ENCODE data around the gene NCS1. TPM values are rescaled to one million over a fixed set of nuclear protein-coding genes. Genes with fewer than 3 reads are reported as not detected.

NCS1 gene
- total RNA-seq, 1 experiment from 2014 or later = 58.6 TPM

DNA sequence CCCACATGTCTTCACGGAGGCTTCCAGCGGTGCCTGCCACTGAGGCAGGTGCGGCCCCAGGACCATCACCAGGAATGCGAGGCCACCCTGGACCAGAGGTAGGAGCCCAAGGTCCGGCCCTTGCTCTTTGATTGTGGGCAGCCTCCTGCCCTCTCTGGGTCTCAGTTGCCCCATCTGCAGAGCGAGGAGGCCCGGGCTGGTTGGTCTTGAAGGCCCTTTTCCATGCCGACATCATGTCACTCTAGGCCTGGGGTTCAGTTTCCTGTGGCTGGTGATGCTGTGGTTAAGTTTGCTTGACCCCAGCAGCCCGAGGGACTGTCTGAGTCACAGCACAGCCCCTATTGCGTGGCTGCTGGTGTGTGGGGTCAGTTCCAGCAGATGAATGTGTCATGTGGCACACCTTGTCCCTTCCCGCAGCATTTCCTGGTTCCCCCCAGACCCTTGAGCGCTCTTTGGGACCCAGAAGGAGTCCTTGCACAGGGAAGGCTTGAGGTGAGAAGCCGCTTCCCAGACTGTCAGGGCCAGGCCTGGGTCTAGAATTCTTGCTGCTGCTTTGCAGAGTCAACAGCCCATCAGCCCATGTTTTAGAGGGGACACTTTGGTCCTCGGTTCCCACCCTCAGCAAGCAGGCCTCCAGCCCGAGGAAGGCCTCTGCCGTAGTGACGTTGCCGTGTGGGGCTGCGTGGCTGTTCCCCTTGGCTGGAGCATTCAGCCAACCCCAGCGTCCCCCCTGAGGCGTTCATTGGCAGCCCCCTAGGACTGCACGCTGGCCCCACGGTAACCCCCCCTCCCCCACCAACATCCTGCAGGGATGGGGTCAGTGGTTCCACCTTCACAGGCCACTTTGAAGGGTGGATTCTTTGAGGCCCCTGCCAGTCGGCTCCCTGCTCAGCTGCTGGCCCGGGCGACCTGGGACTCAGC is 62.4 kb downstream of the NCS1 start:
- no peak for DNase-seq (ENCODE audit: low spot score)
- TF ChIP-seq, protein P1, sequence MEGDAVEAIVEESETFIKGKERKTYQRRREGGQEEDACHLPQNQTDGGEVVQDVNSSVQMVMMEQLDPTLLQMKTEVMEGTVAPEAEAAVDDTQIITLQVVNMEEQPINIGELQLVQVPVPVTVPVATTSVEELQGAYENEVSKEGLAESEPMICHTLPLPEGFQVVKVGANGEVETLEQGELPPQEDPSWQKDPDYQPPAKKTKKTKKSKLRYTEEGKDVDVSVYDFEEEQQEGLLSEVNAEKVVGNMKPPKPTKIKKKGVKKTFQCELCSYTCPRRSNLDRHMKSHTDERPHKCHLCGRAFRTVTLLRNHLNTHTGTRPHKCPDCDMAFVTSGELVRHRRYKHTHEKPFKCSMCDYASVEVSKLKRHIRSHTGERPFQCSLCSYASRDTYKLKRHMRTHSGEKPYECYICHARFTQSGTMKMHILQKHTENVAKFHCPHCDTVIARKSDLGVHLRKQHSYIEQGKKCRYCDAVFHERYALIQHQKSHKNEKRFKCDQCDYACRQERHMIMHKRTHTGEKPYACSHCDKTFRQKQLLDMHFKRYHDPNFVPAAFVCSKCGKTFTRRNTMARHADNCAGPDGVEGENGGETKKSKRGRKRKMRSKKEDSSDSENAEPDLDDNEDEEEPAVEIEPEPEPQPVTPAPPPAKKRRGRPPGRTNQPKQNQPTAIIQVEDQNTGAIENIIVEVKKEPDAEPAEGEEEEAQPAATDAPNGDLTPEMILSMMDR (conservative IDR thresholded peaks at IDR 0.05; ENCODE audit: low read depth, low read length) = no peak
- TF ChIP-seq EZH2 (IDR thresholded peaks at IDR 0.05; ENCODE audit: borderline replicate concordance, low read depth, low read length, poor library complexity, severe bottlenecking) = no peak
- Histone ChIP-seq H3K9me3 (ENCODE audit: low read depth, low read length, poor library complexity, severe bottlenecking) (no peaks in the 10 kb centered on the region), H3K4me1 (ENCODE audit: insufficient read depth, low read length, poor library complexity, severe bottlenecking) (peaks cover 3% of the 10 kb centered on the region), H3K27me3 (replicated peaks; ENCODE audit: insufficient read depth, low read depth, low read length, poor library complexity) (no peaks in the 10 kb centered on the region), H3K27ac (ENCODE audit: low read depth, low read length, poor library complexity, severe bottlenecking) (no peak overlapping the region), H3K4me3 (ENCODE audit: low read depth, low read length, poor library complexity, severe bottlenecking) (no peak overlapping the region), H3K36me3 (ENCODE audit: insufficient read depth, low read length, poor library complexity, severe bottlenecking) (peaks cover 8% of the 10 kb centered on the region)
- CTCF ChIA-PET = no interaction called here
- no TSS peak for BruUV-seq (replicated peaks)
- POLR2A ChIA-PET (ENCODE audit: low non-redundant PET) = no interaction called here
- intact Hi-C loops (cut with micrococcal nuclease; ENCODE audit: unreplicated experiment) = no loop called here

DNA sequence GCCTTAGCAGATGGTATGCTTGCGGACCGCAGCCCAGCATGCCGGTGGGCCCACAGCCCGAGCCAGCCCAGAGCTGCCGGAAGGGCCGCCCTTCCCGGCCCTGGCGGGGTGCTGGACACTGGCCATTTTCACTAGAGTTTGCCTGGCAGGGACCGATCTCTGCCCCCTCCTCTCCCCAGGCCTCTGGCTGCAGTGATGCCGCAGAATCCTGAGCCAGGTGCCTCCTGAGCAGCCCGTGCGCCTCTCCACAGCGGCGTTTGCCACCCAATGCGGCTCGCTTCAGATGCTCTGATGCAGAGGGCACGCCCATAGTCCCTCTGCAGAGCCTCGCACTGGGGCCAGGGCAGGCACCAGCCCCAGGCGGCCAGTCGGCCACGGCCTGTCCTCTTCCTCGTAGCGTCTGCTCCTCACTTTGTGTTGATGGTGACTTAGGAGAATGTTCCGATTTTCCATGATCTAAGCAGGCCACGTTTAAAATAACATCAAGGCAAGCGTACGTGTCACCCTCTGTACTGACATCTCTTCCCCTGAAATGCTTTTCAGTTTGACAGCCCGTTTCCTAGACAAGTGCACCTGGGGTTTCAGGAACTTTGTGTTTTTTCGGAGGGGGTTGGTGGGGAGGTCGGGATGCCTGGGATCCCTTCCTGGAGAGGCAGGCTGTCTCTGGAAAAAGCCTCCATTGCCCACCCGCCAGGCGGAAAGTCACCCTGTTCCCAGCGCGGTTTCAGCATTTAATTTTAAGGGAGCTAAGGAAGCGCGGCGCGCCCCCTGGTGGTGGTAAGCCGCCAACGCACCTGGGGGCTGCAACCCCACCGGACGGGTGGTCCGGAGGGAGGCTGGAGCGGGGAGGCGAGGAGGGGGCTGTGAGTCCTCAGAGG is 63.6 kb downstream of the NCS1 start:
- DNase-seq (ENCODE audit: low spot score) = peak; percentile 77
- intact Hi-C loops (cut with micrococcal nuclease; ENCODE audit: unreplicated experiment) = loop anchor here (1.0 kb wide), 1 partner anchor 130 kb away; no protein-coding TSS in a partner anchor
- CTCF ChIA-PET = interaction anchor here (0.5 to 1.0 kb wide), 4 partner anchors 10 to 244 kb away, joined by 3 to 5 read pairs (median 4); no protein-coding TSS in a partner anchor
- Histone ChIP-seq H3K4me3 (ENCODE audit: low read depth, low read length, poor library complexity, severe bottlenecking) (no peak overlapping the region), H3K27me3 (replicated peaks; ENCODE audit: insufficient read depth, low read depth, low read length, poor library complexity) (no peaks in the 10 kb centered on the region), H3K36me3 (ENCODE audit: insufficient read depth, low read length, poor library complexity, severe bottlenecking) (peaks cover 8% of the 10 kb centered on the region), H3K27ac (ENCODE audit: low read depth, low read length, poor library complexity, severe bottlenecking) (no peak overlapping the region), H3K9me3 (ENCODE audit: low read depth, low read length, poor library complexity, severe bottlenecking) (no peaks in the 10 kb centered on the region), H3K4me1 (ENCODE audit: insufficient read depth, low read length, poor library complexity, severe bottlenecking) (peaks cover 3% of the 10 kb centered on the region)
- TF ChIP-seq EZH2 (IDR thresholded peaks at IDR 0.05; ENCODE audit: borderline replicate concordance, low read depth, low read length, poor library complexity, severe bottlenecking) = no peak
- TF ChIP-seq, protein P1 (conservative IDR thresholded peaks at IDR 0.05; ENCODE audit: low read depth, low read length) = peak; percentile 99
- BruUV-seq (replicated peaks) = no TSS peak
- POLR2A ChIA-PET (ENCODE audit: low non-redundant PET) = interaction anchor here (0.6 kb wide), 2 partner anchors 61 to 1348 kb away, joined by 3 to 4 read pairs; no protein-coding TSS in a partner anchor

DNA sequence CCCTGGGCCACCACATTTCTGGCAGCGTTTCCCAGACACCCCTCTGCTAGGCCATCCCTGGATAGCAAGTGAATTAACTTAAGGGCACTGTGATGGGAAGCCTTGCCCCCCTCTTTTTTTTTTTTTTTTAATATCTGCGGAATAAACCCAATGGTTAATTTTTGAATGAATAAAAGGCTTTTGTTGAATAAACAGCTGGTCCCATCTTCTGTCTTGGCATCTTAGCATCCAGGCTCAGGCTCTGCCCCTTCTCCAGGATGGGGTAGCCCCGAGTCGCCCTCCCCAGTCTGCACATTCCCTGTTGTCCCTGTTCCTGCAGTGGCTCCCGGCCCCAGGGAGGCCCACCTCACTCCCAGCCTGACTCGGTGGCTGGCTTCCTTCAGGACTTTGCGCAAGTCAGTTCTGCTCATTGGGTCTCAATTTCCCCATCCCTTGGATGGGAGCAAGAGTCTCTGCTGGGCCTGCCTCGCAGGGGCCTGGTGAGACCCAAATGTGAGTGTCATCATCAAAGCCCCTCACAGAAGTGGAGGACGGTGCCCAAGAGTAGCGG is 64.3 kb downstream of the NCS1 start:
- H3K9me3 ChIP-seq (ENCODE audit: low read depth, low read length, poor library complexity, severe bottlenecking) = no peaks in the 10 kb centered on the region
- no TSS peak for BruUV-seq (replicated peaks)
- intact Hi-C loops (cut with micrococcal nuclease; ENCODE audit: unreplicated experiment) = loop anchor here (1.0 kb wide), 1 partner anchor 131 kb away; no protein-coding TSS in a partner anchor
- H3K4me1 ChIP-seq (ENCODE audit: insufficient read depth, low read length, poor library complexity, severe bottlenecking) = peaks cover 3% of the 10 kb centered on the region
- TF ChIP-seq EZH2 (IDR thresholded peaks at IDR 0.05; ENCODE audit: borderline replicate concordance, low read depth, low read length, poor library complexity, severe bottlenecking) = no peak
- TF ChIP-seq, protein P1 (conservative IDR thresholded peaks at IDR 0.05; ENCODE audit: low read depth, low read length) = no peak; the same call in 1 of the 2 replicates
- H3K27ac ChIP-seq (ENCODE audit: low read depth, low read length, poor library complexity, severe bottlenecking) = peak overlapping the region; percentile 25
- ChIA-PET POLR2A (ENCODE audit: low non-redundant PET) (no interaction called here), CTCF (interaction anchor here (0.5 to 1.0 kb wide), 3 partner anchors 9 to 126 kb away, joined by 3 to 5 read pairs (median 5); no protein-coding TSS in a partner anchor)
- no peaks in the 10 kb centered on the region for H3K27me3 ChIP-seq (replicated peaks; ENCODE audit: insufficient read depth, low read depth, low read length, poor library complexity)
- DNase-seq (ENCODE audit: low spot score) = no peak
- H3K36me3 ChIP-seq (ENCODE audit: insufficient read depth, low read length, poor library complexity, severe bottlenecking) = peaks cover 8% of the 10 kb centered on the region
- H3K4me3 ChIP-seq (ENCODE audit: low read depth, low read length, poor library complexity, severe bottlenecking) = no peak overlapping the region
